Stimulated activated CD4-positive, alpha-beta T cell treated with anti-CD3 and anti-CD28 coated beads, TNF-alpha, amount 100 ng/mL, for 4 hours (primary cell): Measurements from ENCODE around the gene ARMCX5.

Experiments
- DNase-seq, 3 experiments: peaks; one replicate each; pipeline ENCODE4 v3.0.0-alpha.2; 2020; ENCODE audit warnings: low read depth in 3 of 3

Gene ARMCX5

GRCh38 chrX:102599084-102599950 is at the start of gene ARMCX5:
ARMCX5 (plus strand) TSS chrX:102599515; CDS start chrX:102602142, 2,627 bp downstream.
- peak; percentile 26 to 43 (median 33) for DNase-seq

DNA sequence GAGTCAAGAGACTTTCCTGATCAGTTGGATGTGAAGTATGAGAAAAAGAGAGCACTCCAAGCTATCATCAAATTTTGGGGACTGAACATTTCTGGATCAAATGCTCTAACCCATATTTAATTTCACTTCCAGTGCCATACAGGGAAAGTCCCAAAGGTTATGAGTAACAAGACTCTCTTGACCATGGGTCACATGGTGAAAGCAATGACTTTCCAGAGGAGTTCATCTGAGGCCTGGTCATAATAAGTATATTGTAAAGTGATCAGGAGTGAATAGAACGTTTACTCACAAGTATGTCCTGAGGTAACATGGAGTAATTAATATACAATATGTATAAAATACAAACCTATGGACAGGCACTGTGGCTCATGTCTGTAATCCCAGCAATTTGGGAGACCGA is 40.7 kb upstream of the ARMCX5 start:
- DNase-seq: no peak

GRCh38 chrX:102560423-102561068 is 38.8 kb upstream of the ARMCX5 start:
- DNase-seq: no peak

DNA sequence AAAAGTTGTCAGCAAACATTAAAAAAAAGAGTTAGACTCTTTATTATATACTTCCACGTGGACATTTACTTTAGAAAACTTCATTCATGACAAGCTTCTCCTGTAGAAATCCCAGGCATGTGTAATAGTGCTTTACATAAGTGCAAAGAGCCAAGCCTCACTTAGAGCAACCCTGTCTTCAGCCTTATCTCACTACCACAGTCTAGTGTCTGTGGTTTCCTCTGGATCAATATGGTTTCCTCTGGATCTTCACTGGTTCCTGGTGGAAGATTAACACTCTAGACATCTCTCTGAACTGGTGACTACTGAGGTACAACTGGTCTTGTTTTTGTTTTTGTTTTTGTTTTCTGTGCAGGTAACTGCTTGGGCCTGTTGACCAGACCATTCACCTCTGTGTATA is 18.4 kb upstream of the ARMCX5 start:
- no peak for DNase-seq

- DNase-seq: no peak
Measured at GRCh38 chrX:102593367-102593766, 5.9 kb upstream of the ARMCX5 start.

DNA sequence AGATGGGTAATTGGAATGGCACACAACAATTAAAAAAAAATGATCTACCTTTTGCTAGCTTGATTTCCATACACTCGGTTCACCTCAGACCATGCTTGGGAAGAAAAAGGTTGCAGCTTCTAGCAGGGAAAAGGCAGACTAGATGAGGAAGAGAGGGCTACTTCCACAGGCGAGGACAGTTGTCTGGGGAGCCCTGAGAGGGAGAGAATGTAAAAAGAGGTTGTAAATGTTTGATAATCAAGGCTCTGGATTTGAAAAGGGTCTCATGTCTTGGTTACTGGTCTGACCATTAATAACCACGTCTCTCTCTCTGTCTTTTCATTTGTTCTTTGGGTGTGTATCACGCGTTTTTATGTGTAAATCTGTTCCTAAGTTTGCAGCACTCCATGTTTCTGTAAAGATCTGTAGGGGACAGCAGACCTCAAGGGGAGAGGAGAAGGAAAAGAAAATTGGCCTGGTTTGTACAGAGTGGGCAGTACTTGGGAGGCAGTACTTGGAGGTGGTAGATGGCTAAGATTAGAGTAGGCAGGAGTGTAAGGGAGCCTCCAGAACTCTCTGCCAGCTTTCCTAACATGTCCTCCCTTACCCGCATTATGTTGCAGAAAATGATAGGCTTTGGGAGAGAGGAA is 750 bp downstream of the ARMCX5 start:
- no peak for DNase-seq

GRCh38 chrX:102604327-102604726 is 5.0 kb downstream of the ARMCX5 start:
- no peak for DNase-seq

- no peak for DNase-seq
Measured at GRCh38 chrX:102606115-102606514, 6.8 kb downstream of the ARMCX5 start.

GRCh38 chrX:102610905-102611304 is 11.6 kb downstream of the ARMCX5 start:
- no peak for DNase-seq

DNA sequence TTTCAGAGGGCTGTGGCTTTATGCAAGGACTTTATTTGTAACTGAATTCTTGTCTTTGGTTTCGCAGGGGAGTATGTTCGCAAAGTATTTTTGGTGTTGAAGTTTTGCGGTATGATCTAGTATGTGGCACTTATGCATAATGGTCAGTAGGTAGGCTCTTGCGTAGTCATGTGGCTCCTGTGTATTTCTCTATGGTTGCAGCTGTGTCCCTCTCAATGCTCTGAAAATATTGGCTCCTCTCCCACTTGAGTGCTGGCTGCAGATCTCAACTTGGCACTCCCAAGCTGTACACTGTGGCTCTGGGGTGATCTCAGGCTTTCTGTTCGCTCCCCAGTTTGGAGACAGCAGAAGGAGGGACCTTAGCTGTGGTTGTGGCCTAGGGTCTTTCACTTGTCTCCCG is 24.8 kb downstream of the ARMCX5 start:
- DNase-seq: no peak

DNA sequence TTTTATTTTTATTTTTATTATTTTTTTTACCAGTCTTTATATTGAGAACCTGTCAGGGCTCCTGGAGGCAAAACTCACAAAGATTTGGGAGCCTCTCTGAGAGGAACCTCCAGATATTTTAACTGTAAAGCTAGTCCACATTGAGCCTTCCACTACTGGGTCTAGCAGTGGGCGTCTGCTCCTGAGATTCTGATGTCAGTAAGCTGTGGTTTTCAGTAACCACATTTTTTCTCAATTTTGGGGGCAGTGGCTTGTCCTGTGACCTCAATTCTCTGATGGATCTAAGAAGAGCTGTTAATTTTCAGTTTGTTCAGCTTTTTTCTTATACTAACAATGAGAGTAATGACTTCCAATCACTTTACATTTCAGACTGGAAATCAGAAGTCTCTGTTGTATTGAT is 28.3 kb downstream of the ARMCX5 start:
- DNase-seq: no peak

- no peak for DNase-seq
Measured at GRCh38 chrX:102637561-102637960, 38.2 kb downstream of the ARMCX5 start.

GRCh38 chrX:102650903-102651241 is 51.6 kb downstream of the ARMCX5 start:
- DNase-seq: no peak

GRCh38 chrX:102651242-102652011 is 52.1 kb downstream of the ARMCX5 start, which contains the start of gene GPRASP1:
GPRASP1 (plus strand) TSS chrX:102651483; CDS start chrX:102653914, 2,431 bp downstream.
- peak; percentile 26 to 48 (median 42) for DNase-seq

GRCh38 chrX:102652031-102652688 is 52.8 kb downstream of the ARMCX5 start:
- DNase-seq: peak; percentile 9 to 28 (median 19)
